SK-N-SH (cell line): Measurements from ENCODE around the gene IPCEF1. TPM values are rescaled to one million over a fixed set of nuclear protein-coding genes. Genes with fewer than 3 reads are reported as not detected.

Experiments used
- CTCF ChIA-PET: fragments of 300-600, 350-600 bp; formaldehyde crosslinking; extraction: SDS; loops from one replicate; lab custom pipeline; 2021; lab: Yijun Ruan, JAX
- POLR2A ChIA-PET: fragments of 350-600 bp; sonication (Branson Sonifier 250); formaldehyde crosslinking; extraction: SDS; loops from one replicate; lab custom pipeline; 2020; ENCODE audit warnings: antibody characterized with exemption, inconsistent platforms; lab: Yijun Ruan, JAX
- DNase-seq: peaks from one replicate; pipeline ENCODE4 v3.0.0; 2012
- H2AFZ ChIP-seq: fragments of 200-600 bp; sonication (generic); 2 replicates; pipeline ENCODE4 v1.8.1; 2016; ENCODE audit warnings: antibody characterized with exemption, mild to moderate bottlenecking, low read depth
- H3F3A ChIP-seq: fragments of 200-600 bp; sonication (generic); replicated peaks from 2 replicates; pipeline ENCODE3; 2016; ENCODE audit warnings: antibody characterized with exemption, mild to moderate bottlenecking; ENCODE audit not compliant: insufficient read depth
- H3K27ac ChIP-seq, 2 experiments: fragments of 200-500 bp in 1 of 2; fragments of 200-600 bp in 1 of 2; sonication (Bioruptor generic) in 1 of 2; sonication (generic), shearing (Covaris generic) in 1 of 2; 2 replicates each; pipeline versions ENCODE4 v1.5.1 to v1.6.1; 2014 to 2016; ENCODE audit warnings: low read depth in 2 of 2, inconsistent platforms in 1 of 2, low read length in 1 of 2, mild to moderate bottlenecking in 1 of 2, mixed read lengths in 1 of 2
- H3K27me3 ChIP-seq: fragments of 200-600 bp; sonication (generic), shearing (Covaris generic); 2 replicates; pipeline ENCODE4 v1.6.1; 2016; ENCODE audit warnings: mixed run types; ENCODE audit not compliant: insufficient read depth
- H3K36me3 ChIP-seq, 2 experiments: fragments of 200-500 bp in 1 of 2; fragments of 200-600 bp in 1 of 2; sonication (Bioruptor generic) in 1 of 2; sonication (generic) in 1 of 2; replicated peaks in 1 of 2; 2 replicates each; pipeline versions ENCODE3 to v1.5.1; 2014 to 2016; ENCODE audit warnings: low read length in 1 of 2, mild to moderate bottlenecking in 1 of 2; ENCODE audit not compliant: insufficient read depth in 2 of 2, control insufficient read depth in 1 of 2
- H3K4me1 ChIP-seq, 2 experiments: fragments of 200-500 bp in 1 of 2; fragments of 200-600 bp in 1 of 2; sonication (Bioruptor generic) in 1 of 2; sonication (generic), shearing (Covaris generic) in 1 of 2; 2 replicates each; pipeline versions ENCODE4 v1.5.1 to v1.6.1; 2014 to 2016; ENCODE audit warnings: low read depth in 1 of 2, low read length in 1 of 2, mixed run types in 1 of 2; ENCODE audit not compliant: insufficient read depth in 2 of 2, control insufficient read depth in 1 of 2
- H3K4me2 ChIP-seq: fragments of 200-600 bp; sonication (generic), shearing (Covaris generic); 2 replicates; pipeline ENCODE4 v1.6.1; 2017; ENCODE audit warnings: mixed run types
- H3K4me3 ChIP-seq, 2 experiments: fragments of 200-500 bp in 1 of 2; fragments of 200-600 bp in 1 of 2; sonication (Bioruptor generic) in 1 of 2; sonication (generic), shearing (Covaris generic) in 1 of 2; 2 replicates each; pipeline versions ENCODE4 v1.5.1 to v1.8.1; 2014 to 2016; ENCODE audit warnings: low read depth in 2 of 2, inconsistent platforms in 1 of 2, low read length in 1 of 2, mild to moderate bottlenecking in 1 of 2, mixed read lengths in 1 of 2, moderate library complexity in 1 of 2
- H3K79me2 ChIP-seq: fragments of 200-600 bp; sonication (generic); 2 replicates; pipeline ENCODE4 v1.8.1; 2017; ENCODE audit warnings: mild to moderate bottlenecking; ENCODE audit not compliant: insufficient read depth
- H3K9ac ChIP-seq: fragments of 200-600 bp; sonication (generic); 2 replicates; pipeline ENCODE4 v1.6.1; 2017; ENCODE audit warnings: mixed run types
- H3K9me2 ChIP-seq: fragments of 200-600 bp; sonication (generic); 2 replicates; pipeline ENCODE4 v1.6.1; 2017; ENCODE audit warnings: mixed run types
- H3K9me3 ChIP-seq: fragments of 200-600 bp; sonication (generic); 2 replicates; pipeline ENCODE4 v1.6.1; 2017; ENCODE audit warnings: mixed run types, mild to moderate bottlenecking, moderate library complexity
- H4K20me1 ChIP-seq: fragments of 200-600 bp; sonication (generic); 2 replicates; pipeline ENCODE4 v1.6.1; 2017; ENCODE audit warnings: mild to moderate bottlenecking, mixed run types; ENCODE audit not compliant: insufficient read depth
- ELF1 ChIP-seq: IDR thresholded peaks from 2 replicates; pipeline ENCODE4 v1.4.0; 2012
- EZH2phosphoT487 ChIP-seq: fragments of 200-600 bp; sonication (generic); IDR thresholded peaks from 2 replicates; pipeline ENCODE4 v1.6.1; 2017; ENCODE audit warnings: low read depth, mixed run types, mild to moderate bottlenecking, antibody characterized with exemption, moderate library complexity, borderline replicate concordance
- POLR2AphosphoS5 ChIP-seq: IDR thresholded peaks from 2 replicates; pipeline ENCODE4 v1.6.1; 2012; ENCODE audit warnings: low read depth, low read length
- RCOR1 ChIP-seq: fragments of 150-350 bp; IDR thresholded peaks from 2 replicates; pipeline ENCODE4 v1.6.1; 2017; ENCODE audit warnings: antibody characterized with exemption, low read length
- RFX5 ChIP-seq: IDR thresholded peaks from 2 replicates; pipeline ENCODE4 v1.6.1; 2012; ENCODE audit warnings: mild to moderate bottlenecking, improper control_type of control experiment, low read length
- WGBS: methylation state at CpG from one replicate; pipeline ENCODE4 v1.1.6; 2017; ENCODE audit warnings: low lambda C conversion rate; 5-methylcytosine and 5-hydroxymethylcytosine counted together
- polyA plus RNA-seq, 3 experiments: library from polyadenylated mRNA; depleted of rRNA; stranded (reverse); fragments of >200 nt; gene quantifications; 2 replicates each; pipeline ENCODE4 v1.2.3, GENCODE V29; 2012
- TF ChIP-seq, protein P1 (sequence below): fragments of 150-350 bp; IDR thresholded peaks from 2 replicates; pipeline ENCODE4 v1.6.1; 2017; ENCODE audit warnings: antibody characterized with exemption, low read length, low read depth, borderline replicate concordance
- TF ChIP-seq, protein P2 (sequence below): fragments of 200-600 bp; sonication (generic); IDR thresholded peaks from 2 replicates; pipeline ENCODE4 v1.6.1; 2017; ENCODE audit warnings: antibody characterized with exemption, mild to moderate bottlenecking, moderate library complexity

Gene IPCEF1
- polyA plus RNA-seq, 1 of the 3 experiments (the other 2 are of a cell fraction) = not detected

DNA sequence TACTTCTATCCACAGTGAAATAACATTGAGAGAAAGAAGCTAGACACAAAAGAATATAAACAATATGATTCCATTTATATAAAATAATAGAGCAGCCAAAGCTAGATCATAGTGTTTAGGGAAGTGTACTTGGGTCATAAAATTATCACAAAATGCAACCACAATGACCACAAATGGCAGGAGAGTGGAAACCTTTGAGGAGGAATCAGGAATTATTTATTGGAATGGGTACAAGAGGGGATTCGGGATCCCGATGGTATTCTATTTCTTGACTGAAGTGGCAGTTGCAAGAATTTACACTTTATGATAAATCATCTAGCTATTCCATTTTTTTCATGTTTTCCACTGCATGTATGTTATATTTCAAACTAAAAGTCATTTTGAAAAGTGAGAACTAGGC lies 76.1 kb downstream of the IPCEF1 start:
- 86% methylated on average over 2 of the region's 2 CpGs for WGBS
- no peaks in the 10 kb centered on the region for H3K9me3 ChIP-seq
- no peaks in the 10 kb centered on the region for H3K36me3 ChIP-seq
- H4K20me1 ChIP-seq = no peaks in the 10 kb centered on the region
- DNase-seq = no peak
- no peak overlapping the region for H3K4me2 ChIP-seq
- peaks cover 0 to 4% of the 10 kb centered on the region in 2 experiments; a peak in 1 of 4 replicates for H3K4me1 ChIP-seq
- no peak overlapping the region for H2AFZ ChIP-seq
- H3K79me2 ChIP-seq = no peaks in the 10 kb centered on the region
- no peak overlapping the region for H3K27ac ChIP-seq
- no peaks in the 10 kb centered on the region for H3F3A ChIP-seq
- no peak overlapping the region for H3K9ac ChIP-seq
- H3K9me2 ChIP-seq = no peaks in the 10 kb centered on the region
- ChIA-PET POLR2A (no interaction called here), CTCF (interaction anchor here (0.7 kb wide), 1 partner anchor 11 kb away, joined by 3 read pairs; no protein-coding TSS in a partner anchor)
- no peak for TF ChIP-seq ELF1
- no peak for TF ChIP-seq EZH2phosphoT487
- no peak for TF ChIP-seq RCOR1
- TF ChIP-seq POLR2AphosphoS5 = no peak
- TF ChIP-seq, protein P1, sequence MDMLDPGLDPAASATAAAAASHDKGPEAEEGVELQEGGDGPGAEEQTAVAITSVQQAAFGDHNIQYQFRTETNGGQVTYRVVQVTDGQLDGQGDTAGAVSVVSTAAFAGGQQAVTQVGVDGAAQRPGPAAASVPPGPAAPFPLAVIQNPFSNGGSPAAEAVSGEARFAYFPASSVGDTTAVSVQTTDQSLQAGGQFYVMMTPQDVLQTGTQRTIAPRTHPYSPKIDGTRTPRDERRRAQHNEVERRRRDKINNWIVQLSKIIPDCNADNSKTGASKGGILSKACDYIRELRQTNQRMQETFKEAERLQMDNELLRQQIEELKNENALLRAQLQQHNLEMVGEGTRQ = no peak
- H3K4me3 ChIP-seq = no peak overlapping the region
- H3K27me3 ChIP-seq = no peaks in the 10 kb centered on the region

DNA sequence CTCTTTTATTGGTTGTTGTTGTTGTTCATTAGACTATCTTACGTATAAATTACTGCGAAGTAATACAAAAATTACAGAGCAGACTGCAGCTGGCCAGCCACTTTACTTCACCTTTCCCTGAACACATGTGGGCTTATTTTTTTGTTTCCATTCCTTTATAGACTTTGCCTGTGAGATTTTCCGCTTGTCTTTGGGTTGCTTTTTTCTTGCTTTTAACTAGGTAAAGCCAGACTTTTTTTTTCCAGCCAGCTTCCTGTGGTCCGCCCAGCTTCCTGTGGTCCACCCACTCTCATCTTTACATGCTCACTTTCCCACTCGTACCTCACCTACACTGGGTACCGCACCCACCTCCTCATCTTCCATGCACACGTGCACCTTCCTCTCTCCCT lies 79.0 kb downstream of the IPCEF1 start:
- Histone ChIP-seq H3K4me3 (no peak overlapping the region; a peak in 1 of 4 replicates), H2AFZ (no peak overlapping the region)
- WGBS = 80% methylated on average over 7 of the region's 7 CpGs

More for the DNA sequence above, 79.0 kb downstream of the IPCEF1 start:
- H3K27me3 ChIP-seq = no peaks in the 10 kb centered on the region
- no peak overlapping the region for H3K4me2 ChIP-seq
- no peaks in the 10 kb centered on the region for H3K9me3 ChIP-seq
- no peaks in the 10 kb centered on the region for H3F3A ChIP-seq
- POLR2A ChIA-PET = no interaction called here
- no peaks in the 10 kb centered on the region for H3K9me2 ChIP-seq
- no peaks in the 10 kb centered on the region for H3K36me3 ChIP-seq
- no peaks in the 10 kb centered on the region for H4K20me1 ChIP-seq
- no peak overlapping the region for H3K9ac ChIP-seq
- CTCF ChIA-PET = interaction anchor here (0.5 to 3.0 kb wide), 34 partner anchors 8 to 1256 kb away, joined by 3 to 19 read pairs (median 3); no protein-coding TSS in a partner anchor
- TF ChIP-seq, protein P2, sequence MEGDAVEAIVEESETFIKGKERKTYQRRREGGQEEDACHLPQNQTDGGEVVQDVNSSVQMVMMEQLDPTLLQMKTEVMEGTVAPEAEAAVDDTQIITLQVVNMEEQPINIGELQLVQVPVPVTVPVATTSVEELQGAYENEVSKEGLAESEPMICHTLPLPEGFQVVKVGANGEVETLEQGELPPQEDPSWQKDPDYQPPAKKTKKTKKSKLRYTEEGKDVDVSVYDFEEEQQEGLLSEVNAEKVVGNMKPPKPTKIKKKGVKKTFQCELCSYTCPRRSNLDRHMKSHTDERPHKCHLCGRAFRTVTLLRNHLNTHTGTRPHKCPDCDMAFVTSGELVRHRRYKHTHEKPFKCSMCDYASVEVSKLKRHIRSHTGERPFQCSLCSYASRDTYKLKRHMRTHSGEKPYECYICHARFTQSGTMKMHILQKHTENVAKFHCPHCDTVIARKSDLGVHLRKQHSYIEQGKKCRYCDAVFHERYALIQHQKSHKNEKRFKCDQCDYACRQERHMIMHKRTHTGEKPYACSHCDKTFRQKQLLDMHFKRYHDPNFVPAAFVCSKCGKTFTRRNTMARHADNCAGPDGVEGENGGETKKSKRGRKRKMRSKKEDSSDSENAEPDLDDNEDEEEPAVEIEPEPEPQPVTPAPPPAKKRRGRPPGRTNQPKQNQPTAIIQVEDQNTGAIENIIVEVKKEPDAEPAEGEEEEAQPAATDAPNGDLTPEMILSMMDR = 0 out of 2 replicates have a peak, but pooled peaks have one; percentile 2
- no peak for TF ChIP-seq RFX5
- no peaks in the 10 kb centered on the region for H3K79me2 ChIP-seq
- H3K4me1 ChIP-seq = peaks cover 0 to 4% of the 10 kb centered on the region in 2 experiments; a peak in 1 of 4 replicates
- no peak overlapping the region for H3K27ac ChIP-seq
- DNase-seq = no peak
